Measurements from ENCODE around the gene LENEP. TPM values are rescaled to one million over a fixed set of nuclear protein-coding genes. Genes with fewer than 3 reads are reported as not detected.

Gene LENEP
- total and polyA plus RNA-seq, 2 experiments from 2014 or later: not detected

GRCh38 chr1:154996966-154997701 lies 3.7 kb downstream of the LENEP start:
- no peak overlapping the region for H3K4me2 ChIP-seq (ENCODE audit: unreplicated experiment)
- peaks cover 10% of the 10 kb centered on the region for H3K4me1 ChIP-seq (ENCODE audit: insufficient read depth)
- H3K4me3 ChIP-seq: no peak overlapping the region
- no peaks in the 10 kb centered on the region for H3K9me2 ChIP-seq (ENCODE audit: insufficient read depth)
- in situ Hi-C loops (cut with MboI): no loop called here
- no peak for DNase-seq
- no peaks in the 10 kb centered on the region for H3K27me3 ChIP-seq (replicated peaks; ENCODE audit: insufficient read depth)
- H3K36me3 ChIP-seq (ENCODE audit: low read depth): no peaks in the 10 kb centered on the region
- no peak for TF ChIP-seq EZH2 (IDR thresholded peaks at IDR 0.05; ENCODE audit: insufficient read depth, poor library complexity, severe bottlenecking)
- H3F3A ChIP-seq (ENCODE audit: insufficient read depth): peaks cover 5% of the 10 kb centered on the region; the same call in 1 of the 2 replicates
- H2AFZ ChIP-seq: no peak overlapping the region
- H3K9ac ChIP-seq: no peak overlapping the region
- 92 to 96% methylated on average over 15 of the region's 15 CpGs for WGBS, 2 experiments (ENCODE audit: low coverage in 1 of 2, low lambda C conversion rate in 2 of 2, missing lambda C conversion rate in 2 of 2)
- H3K79me2 ChIP-seq (ENCODE audit: insufficient read depth): no peaks in the 10 kb centered on the region
- H3K27ac ChIP-seq: no peak overlapping the region
- H3K9me3 ChIP-seq (ENCODE audit: low read depth): no peaks in the 10 kb centered on the region
- H4K20me1 ChIP-seq (ENCODE audit: insufficient read depth): no peaks in the 10 kb centered on the region

- Histone ChIP-seq H3K4me3 (no peak overlapping the region), H3K27ac (no peak overlapping the region)
- 75 to 79% methylated on average over 15 to 16 of the region's 16 CpGs for WGBS, 2 experiments (ENCODE audit: low coverage in 1 of 2, low lambda C conversion rate in 2 of 2, missing lambda C conversion rate in 2 of 2)
These were observed 4.9 kb downstream of the LENEP start for GRCh38 chr1:154998201-154998780.

GRCh38 chr1:154998818-154999570 lies 5.6 kb downstream of the LENEP start:
- Histone ChIP-seq H3F3A (ENCODE audit: insufficient read depth) (peaks cover 5% of the 10 kb centered on the region; the same call in 1 of the 2 replicates), H3K36me3 (ENCODE audit: low read depth) (no peaks in the 10 kb centered on the region), H2AFZ (peak overlapping the region; percentile 76), H3K9me3 (ENCODE audit: low read depth) (no peaks in the 10 kb centered on the region), H4K20me1 (ENCODE audit: insufficient read depth) (no peaks in the 10 kb centered on the region), H3K79me2 (ENCODE audit: insufficient read depth) (peaks cover 13% of the 10 kb centered on the region), H3K27me3 (replicated peaks; ENCODE audit: insufficient read depth) (no peaks in the 10 kb centered on the region), H3K4me3 (peak overlapping the region; percentile 63), H3K27ac (no peak overlapping the region; the same call in 1 of the 2 replicates), H3K4me1 (ENCODE audit: insufficient read depth) (peaks cover 10% of the 10 kb centered on the region), H3K4me2 (ENCODE audit: unreplicated experiment) (peak overlapping the region; percentile 79), H3K9me2 (ENCODE audit: insufficient read depth) (no peaks in the 10 kb centered on the region), H3K9ac (peak overlapping the region; percentile 43)
- DNase-seq: peak; percentile 81
- TF ChIP-seq EZH2phosphoT487 (IDR thresholded peaks at IDR 0.05; ENCODE audit: insufficient read depth, low read depth) (no peak), EZH2 (IDR thresholded peaks at IDR 0.05; ENCODE audit: insufficient read depth, poor library complexity, severe bottlenecking) (no peak)
- 12 to 15% methylated on average over 34 to 38 of the region's 40 CpGs for WGBS, 2 experiments (ENCODE audit: low coverage in 1 of 2, low lambda C conversion rate in 2 of 2, missing lambda C conversion rate in 2 of 2)
- in situ Hi-C loops (cut with MboI): no loop called here

More at GRCh38 chr1:154998201-154998780, 4.9 kb downstream of the LENEP start:
- peaks cover 5% of the 10 kb centered on the region; the same call in 1 of the 2 replicates for H3F3A ChIP-seq (ENCODE audit: insufficient read depth)
- in situ Hi-C loops (cut with MboI): no loop called here
- H3K4me1 ChIP-seq (ENCODE audit: insufficient read depth): peaks cover 10% of the 10 kb centered on the region
- DNase-seq: no peak
- no peak for TF ChIP-seq EZH2 (IDR thresholded peaks at IDR 0.05; ENCODE audit: insufficient read depth, poor library complexity, severe bottlenecking)
- TF ChIP-seq EZH2phosphoT487 (IDR thresholded peaks at IDR 0.05; ENCODE audit: insufficient read depth, low read depth): no peak
- no peaks in the 10 kb centered on the region for H3K9me2 ChIP-seq (ENCODE audit: insufficient read depth)
- H3K79me2 ChIP-seq (ENCODE audit: insufficient read depth): peaks cover 6% of the 10 kb centered on the region
- H3K27me3 ChIP-seq (replicated peaks; ENCODE audit: insufficient read depth): no peaks in the 10 kb centered on the region
- H4K20me1 ChIP-seq (ENCODE audit: insufficient read depth): no peaks in the 10 kb centered on the region
- H3K9me3 ChIP-seq (ENCODE audit: low read depth): no peaks in the 10 kb centered on the region
- no peak overlapping the region for H3K4me2 ChIP-seq (ENCODE audit: unreplicated experiment)
- no peak overlapping the region for H2AFZ ChIP-seq
- no peak overlapping the region for H3K9ac ChIP-seq
- no peaks in the 10 kb centered on the region for H3K36me3 ChIP-seq (ENCODE audit: low read depth)

GRCh38 chr1:154999571-155000410 lies 6.4 kb downstream of the LENEP start:
- H3F3A ChIP-seq (ENCODE audit: insufficient read depth): peaks cover 5% of the 10 kb centered on the region; the same call in 1 of the 2 replicates
- no peaks in the 10 kb centered on the region for H3K9me2 ChIP-seq (ENCODE audit: insufficient read depth)
- H3K4me2 ChIP-seq (ENCODE audit: unreplicated experiment): peak overlapping the region; percentile 79
- H3K27me3 ChIP-seq (replicated peaks; ENCODE audit: insufficient read depth): no peaks in the 10 kb centered on the region
- in situ Hi-C loops (cut with MboI): no loop called here
- no peak for TF ChIP-seq EZH2phosphoT487 (IDR thresholded peaks at IDR 0.05; ENCODE audit: insufficient read depth, low read depth)
- TF ChIP-seq EZH2 (IDR thresholded peaks at IDR 0.05; ENCODE audit: insufficient read depth, poor library complexity, severe bottlenecking): no peak
- H3K36me3 ChIP-seq (ENCODE audit: low read depth): no peaks in the 10 kb centered on the region
- peaks cover 17% of the 10 kb centered on the region for H3K4me1 ChIP-seq (ENCODE audit: insufficient read depth)
- peak; percentile 35 for DNase-seq
- no peaks in the 10 kb centered on the region for H4K20me1 ChIP-seq (ENCODE audit: insufficient read depth)
- H3K4me3 ChIP-seq: peak overlapping the region; percentile 63
- H2AFZ ChIP-seq: peak overlapping the region; percentile 76
- H3K27ac ChIP-seq: peak overlapping the region; percentile 21
- no peaks in the 10 kb centered on the region for H3K9me3 ChIP-seq (ENCODE audit: low read depth)
- 4% methylated on average over 24 to 45 of the region's 50 CpGs for WGBS, 2 experiments (ENCODE audit: low coverage in 1 of 2, low lambda C conversion rate in 2 of 2, missing lambda C conversion rate in 2 of 2)
- H3K79me2 ChIP-seq (ENCODE audit: insufficient read depth): peaks cover 21% of the 10 kb centered on the region
- H3K9ac ChIP-seq: peak overlapping the region; percentile 43

Data from GM23248 (cell line).